HG03045 (cell line): ENCODE results near the gene GRIN2B.

Experiments used
- ATAC-seq: cut with Tn5 transposase; IDR thresholded peaks from one replicate; pipeline ENCODE4 v1.9.1; 2021; ENCODE audit warnings: mild to moderate bottlenecking, moderate library complexity; ENCODE audit not compliant: unreplicated experiment

GRIN2B gene

DNA sequence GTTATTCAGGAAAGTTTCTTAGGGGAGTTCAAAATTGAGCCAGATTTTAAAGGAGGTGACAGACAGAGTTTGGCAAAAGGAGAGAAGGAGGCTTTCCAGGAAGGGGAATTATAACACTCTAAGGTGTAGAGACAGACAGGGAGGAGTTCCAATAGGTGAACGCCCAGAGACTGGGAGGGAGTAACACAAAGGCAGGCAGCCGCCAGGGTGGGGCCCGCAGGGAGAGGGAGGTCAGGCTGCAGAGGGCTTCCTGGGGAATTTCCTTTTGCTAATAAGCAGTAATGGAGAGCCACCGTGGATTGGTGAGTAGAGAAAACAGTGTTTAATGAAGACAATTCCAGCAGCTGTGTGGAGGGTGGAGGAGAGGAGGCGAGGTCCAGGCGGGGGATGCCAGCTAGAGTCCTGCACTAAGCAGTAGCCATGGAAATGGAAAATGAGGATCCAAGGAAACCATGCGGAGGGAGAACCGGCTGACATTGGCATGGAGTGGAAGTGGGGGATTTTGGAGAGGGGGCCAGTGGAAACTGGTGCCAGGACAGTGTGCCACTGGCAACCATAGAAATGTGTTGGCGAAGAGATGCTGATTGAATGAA lies 22.2 kb downstream of the GRIN2B start:
- no peak for ATAC-seq

DNA sequence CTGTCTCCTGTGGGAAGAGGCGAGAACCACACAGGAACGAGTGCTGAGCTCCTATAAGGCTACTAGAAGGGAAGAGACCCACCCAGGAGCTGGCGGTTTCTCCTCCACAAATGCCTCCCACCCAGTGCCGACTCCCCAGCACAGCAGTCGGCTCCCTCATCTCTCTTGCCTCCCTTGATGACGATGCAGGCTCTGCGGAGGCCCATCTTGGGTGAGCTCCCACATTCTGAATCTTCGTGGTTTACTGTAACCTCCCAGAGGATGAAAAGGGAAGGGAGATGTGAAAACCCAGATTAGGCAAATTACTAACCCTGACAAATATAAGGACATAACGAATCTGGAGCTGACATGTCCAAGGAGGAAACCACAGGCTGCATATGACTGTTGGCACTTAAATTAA lies 23.8 kb downstream of the GRIN2B start:
- ATAC-seq: no peak

DNA sequence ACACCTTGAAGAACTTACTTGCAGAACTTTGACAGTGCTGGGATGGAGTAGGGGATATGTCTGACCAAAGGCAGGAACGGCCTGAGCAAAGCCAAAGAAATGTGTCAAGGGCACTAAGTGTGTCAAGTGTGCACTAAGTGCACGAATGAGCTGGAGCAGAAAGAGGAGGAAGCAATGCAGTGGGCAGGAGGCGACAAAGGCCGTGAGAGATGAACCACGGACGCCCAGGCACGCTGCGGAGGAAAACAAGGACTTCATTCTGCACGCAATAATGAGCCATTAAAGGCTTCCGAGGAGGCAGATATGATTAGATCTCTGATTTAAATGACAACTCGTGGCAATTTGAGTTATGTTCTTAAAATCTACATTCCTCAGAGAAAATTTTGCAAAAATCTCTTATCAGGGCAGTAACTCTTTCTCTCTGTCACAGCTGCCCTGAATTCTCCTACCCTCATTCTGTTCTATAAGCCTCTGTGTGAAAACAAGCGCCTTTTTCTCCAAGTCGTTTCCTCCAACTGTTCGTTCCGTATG lies 25.3 kb downstream of the GRIN2B start:
- no peak for ATAC-seq

DNA sequence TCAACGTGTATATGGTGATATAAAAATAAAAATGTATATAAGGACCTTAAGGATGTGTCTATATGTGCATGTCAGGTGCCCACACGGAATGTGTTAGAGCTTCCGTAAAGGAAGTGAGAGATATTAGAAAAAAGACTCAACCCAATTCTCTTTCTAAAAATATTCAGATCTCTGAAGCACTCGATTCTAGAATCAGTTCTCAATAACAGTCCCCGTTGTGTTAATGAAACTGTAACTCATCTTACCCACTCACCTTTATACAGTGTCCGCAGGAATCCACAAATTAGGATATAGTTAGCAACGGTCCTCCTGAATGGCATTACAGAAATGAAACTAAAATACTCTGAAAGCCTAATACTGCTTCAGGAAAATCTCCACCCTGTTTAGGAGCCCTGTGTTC lies 29.3 kb downstream of the GRIN2B start:
- ATAC-seq: no peak

DNA sequence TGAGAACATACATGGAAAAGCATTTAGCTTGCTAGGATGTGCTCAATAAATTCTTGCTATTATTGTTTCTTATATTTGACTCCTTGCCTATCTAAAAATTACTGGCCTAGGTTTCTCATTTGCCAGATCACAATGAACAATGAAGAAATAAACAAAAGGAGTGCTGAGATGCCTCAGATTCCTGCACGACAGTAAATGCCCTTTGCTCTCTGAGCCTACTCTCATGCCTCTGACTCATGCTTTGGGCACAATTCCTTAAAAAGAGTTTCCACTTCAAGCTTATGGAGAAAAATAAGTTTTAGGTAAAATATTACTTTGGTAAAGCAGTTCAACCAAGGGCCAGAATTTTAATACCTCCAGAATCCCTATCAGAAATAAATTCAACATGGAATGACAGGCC lies 30.9 kb downstream of the GRIN2B start:
- no peak for ATAC-seq

DNA sequence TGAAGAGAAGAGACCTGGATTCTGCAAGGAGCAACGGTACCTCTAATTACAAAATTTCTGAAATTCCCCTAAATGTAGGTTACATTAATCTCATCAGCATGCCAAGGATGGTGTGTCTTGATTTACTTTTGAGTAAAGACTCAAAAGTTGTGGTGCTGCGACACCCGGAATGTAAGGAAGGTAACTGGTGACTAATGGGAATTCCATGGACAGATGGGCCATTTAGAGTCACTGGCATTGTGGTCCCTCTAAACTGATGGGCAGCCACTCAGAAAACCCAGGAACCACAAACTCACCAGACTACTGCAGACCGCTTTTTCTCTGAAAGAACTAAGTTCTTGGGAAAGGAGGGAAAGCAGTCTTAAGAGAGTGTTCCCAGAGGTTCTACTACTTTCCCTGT lies 32.8 kb downstream of the GRIN2B start:
- no peak for ATAC-seq

DNA sequence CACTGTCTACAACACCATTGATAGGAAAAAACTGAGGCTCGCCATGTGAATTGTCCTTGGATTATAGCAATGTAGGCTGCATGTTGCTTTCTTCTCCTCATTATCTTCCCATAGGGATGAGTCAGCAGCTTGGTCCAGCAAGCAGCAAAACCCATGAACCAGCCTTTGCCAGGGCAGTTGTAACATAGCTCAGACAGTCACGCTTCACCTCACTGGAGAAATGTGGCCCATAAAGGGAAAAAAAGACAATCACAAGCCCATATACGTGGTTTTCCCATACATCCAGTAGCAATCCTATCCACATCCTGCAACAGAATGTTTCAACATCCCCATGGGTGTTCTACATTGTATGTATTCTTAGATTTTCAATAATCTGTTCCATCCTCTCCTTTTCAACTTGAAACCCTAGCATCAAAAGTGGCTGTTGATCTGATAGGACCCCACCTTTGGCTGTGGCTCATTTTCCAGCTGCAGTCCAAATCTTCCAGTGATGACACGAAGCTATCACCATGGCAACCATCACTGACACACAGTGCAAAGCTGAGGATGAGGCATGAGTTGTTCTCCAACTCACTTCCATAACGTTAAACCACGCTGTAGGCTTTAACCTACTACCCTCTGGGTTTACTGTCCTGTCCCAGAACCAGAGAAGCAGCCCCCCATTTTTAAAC lies 34.0 kb downstream of the GRIN2B start:
- no peak for ATAC-seq

DNA sequence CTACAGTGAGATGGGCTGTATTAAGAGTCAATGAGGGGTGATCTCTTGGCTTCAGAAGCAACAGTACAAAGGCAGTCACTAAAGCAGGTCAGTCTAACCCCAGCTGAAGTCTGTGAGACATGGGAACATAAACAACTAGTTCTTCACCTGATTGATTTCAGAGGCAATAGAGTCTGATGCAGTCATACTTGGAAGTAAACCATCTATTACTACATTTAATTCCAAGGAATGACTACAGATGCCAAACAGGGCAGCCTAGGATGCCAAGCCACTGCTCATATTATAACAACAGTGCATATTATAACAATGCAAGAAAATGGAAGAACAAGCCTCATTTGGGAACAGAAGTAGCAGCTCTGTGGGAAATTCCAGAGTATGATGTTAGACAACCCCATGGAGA lies 35.8 kb downstream of the GRIN2B start:
- no peak for ATAC-seq

DNA sequence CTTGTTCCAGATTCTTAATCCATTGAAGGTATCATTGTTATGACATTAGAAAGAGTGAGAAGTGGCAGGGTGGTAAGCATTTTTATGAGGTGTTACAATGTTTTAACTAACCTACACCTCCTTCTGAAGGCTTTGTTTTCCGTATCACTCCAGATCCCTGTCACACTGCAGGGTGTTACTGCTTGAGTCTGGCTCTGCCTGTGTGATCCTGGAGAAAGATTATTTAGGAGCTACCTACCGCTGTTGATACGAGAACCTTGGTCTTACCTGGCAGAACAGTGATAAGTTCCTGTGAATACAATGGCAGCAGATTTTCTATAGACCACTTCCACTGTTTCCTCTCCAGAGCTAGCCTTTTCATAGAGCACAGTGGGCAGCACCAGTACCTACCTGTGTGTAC lies 36.2 kb downstream of the GRIN2B start:
- ATAC-seq: no peak

DNA sequence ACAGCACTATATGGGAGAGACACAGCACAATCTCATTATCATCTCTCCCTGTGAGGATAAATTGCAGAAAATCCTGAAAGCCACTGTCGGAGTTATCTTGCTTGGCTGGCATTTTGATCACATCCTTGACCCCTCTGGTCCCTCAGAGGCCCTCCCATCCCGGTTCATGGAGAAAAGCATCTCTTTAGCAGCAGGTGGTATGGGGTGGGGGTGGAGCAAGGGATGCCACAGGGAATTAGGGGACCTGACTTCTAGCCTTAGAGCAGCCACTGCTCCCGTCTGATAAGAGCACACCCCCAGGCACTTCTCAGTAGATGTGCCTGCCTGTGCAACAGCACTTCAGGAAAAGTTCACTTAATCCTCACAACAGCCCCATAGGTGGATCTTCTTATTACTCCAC lies 38.6 kb downstream of the GRIN2B start:
- ATAC-seq: no peak

DNA sequence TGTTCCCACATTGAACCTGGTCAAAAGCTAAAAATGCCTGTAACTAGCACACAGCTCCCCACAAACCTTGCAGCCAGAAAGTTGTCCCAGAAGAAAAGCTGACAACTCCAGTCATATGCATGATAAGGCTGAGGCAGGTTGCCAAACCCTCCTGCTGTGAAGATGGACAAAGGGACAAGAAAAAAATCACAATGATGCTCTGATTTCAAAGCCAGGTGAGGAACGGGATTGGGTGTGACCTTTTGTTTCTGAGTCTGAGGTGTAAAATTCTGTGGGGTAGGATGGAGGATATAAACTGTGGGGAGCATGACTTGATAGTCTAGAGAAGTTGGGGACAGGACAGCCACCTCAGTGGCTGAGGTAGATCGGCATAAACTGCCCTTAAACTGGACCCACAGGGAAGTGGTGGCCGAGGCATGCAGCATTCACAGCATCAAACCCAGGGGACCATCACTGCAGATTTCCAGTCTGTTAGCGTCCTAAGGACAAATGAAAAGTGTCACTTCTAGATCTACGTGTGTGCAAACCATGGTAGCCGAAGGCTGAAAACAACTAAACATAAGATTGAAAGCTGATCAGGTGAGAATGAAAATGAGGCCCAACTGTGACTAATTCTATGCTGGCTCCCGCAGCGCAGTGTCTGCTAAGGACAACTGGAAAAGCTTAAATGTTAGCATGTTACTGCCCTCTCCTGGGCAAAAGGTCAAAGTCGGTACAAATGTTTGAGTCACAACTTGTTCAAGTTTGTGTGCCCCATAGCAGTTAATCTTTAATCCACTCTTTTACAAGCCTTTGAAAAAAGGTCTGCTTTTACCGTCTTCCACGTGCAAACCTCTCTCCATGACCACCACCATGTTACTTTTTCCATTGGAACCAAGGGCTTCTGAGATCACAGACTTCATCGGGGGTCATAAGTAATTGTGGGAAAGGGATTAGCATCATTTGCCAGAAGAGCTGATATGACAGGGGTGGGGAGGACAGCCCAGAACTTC lies 39.8 kb downstream of the GRIN2B start:
- ATAC-seq: no peak

DNA sequence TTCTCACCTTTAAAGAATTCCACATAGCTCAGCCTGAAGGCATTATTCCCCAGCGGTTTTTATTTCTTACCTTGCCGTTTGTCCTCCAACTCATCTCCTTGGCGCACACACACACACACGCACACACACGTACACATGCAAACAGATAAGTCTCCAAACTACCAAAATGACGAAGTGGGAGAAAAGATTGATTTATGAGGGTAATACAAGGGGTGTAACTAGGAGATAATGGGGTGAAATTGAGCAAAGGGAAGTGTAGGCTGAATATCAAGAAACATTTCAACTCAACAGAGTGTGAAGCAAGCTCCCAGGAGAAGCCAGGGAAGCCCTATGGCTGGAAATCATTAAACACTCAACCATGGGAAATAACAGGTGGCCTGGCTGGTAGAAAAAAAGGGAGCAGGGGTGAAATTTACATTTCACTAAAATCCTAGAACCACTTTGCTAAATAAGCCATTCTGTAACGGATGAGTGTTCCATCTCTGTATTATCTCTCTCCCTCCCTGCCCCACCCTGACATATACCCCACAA lies 41.0 kb downstream of the GRIN2B start:
- no peak for ATAC-seq

DNA sequence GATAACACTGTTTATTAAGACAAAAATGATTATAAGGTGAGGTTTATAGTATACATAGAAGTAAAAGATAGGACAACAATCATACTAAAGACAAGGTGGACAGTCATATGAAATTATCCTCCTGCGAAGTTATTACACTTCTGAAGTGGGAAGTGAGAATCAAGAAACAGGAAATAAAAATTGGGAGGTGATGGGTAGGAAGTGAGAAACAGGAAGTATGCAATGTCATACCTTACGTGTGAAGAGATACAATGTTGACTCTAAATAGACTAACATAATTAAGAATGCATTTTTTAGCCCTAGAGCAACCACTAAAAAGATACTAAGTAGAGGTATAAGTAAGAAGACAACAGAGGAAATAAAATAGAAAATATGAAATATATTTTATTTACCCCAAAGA lies 43.7 kb downstream of the GRIN2B start:
- ATAC-seq: no peak

DNA sequence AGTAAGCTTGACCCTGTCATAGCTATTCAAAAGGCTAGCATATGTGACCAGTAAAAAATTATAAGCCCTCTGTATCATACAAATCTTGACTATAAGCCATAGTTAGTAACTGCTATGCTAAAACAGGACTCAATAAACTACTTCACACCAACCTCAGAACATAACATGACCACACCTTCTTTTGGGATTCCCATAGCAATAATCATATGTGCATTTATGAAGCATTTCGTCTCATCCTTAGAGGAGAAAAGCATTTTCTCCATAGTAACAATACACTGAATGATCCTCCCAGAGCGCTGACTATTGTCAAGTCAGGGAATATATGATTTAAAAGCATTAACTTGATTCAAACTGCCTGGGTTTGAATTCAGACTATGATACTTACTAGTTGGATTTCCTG lies 46.2 kb downstream of the GRIN2B start:
- no peak for ATAC-seq
